Loucy (cell line): Measurements from ENCODE around the gene TNIP1.

Source experiments
- H2AFZ ChIP-seq: fragments of 200-600 bp; sonication (generic); 2 replicates; pipeline ENCODE4 v1.6.0; 2016; ENCODE audit warnings: antibody characterized with exemption, mild to moderate bottlenecking, low read length, moderate library complexity
- H3F3A ChIP-seq: fragments of 200-600 bp; 2 replicates; pipeline ENCODE4 v1.6.0; 2016; ENCODE audit warnings: antibody characterized with exemption, low read depth, mild to moderate bottlenecking
- H3K27me3 ChIP-seq: fragments of 200-600 bp; sonication (generic); 2 replicates; pipeline ENCODE4 v1.6.1; 2014; ENCODE audit warnings: low read length, mild to moderate bottlenecking; ENCODE audit not compliant: insufficient read depth, poor library complexity, severe bottlenecking
- H3K36me3 ChIP-seq: fragments of 200-600 bp; sonication (generic); 2 replicates; pipeline ENCODE4 v1.6.1; 2016; ENCODE audit warnings: low read length; ENCODE audit not compliant: insufficient read depth
- H3K4me1 ChIP-seq: fragments of 200-600 bp; sonication (generic); 2 replicates; pipeline ENCODE4 v1.5.1; 2014; ENCODE audit warnings: low read length, mild to moderate bottlenecking; ENCODE audit not compliant: insufficient read depth, poor library complexity, severe bottlenecking
- H3K4me2 ChIP-seq: fragments of 200-600 bp; sonication (generic); 2 replicates; pipeline ENCODE4 v1.6.0; 2014; ENCODE audit warnings: antibody characterized with exemption, low read length, low read depth, mild to moderate bottlenecking; ENCODE audit not compliant: poor library complexity, severe bottlenecking
- H3K4me3 ChIP-seq: fragments of 200-600 bp; sonication (generic); 2 replicates; pipeline ENCODE4 v1.5.1; 2014; ENCODE audit warnings: low read length, mild to moderate bottlenecking, mixed read lengths; ENCODE audit not compliant: poor library complexity, severe bottlenecking
- H3K79me2 ChIP-seq: fragments of 200-600 bp; sonication (generic); 2 replicates; pipeline ENCODE4 v1.6.1; 2014; ENCODE audit warnings: low read length; ENCODE audit not compliant: insufficient read depth
- H3K9ac ChIP-seq: fragments of 200-600 bp; sonication (generic); 2 replicates; pipeline ENCODE4 v1.6.0; 2014; ENCODE audit warnings: mild to moderate bottlenecking, low read depth, low read length, moderate library complexity; ENCODE audit not compliant: poor library complexity, severe bottlenecking
- H3K9me2 ChIP-seq: fragments of 200-600 bp; sonication (generic); replicated peaks from 2 replicates; pipeline ENCODE4 v1.6.1; 2016; ENCODE audit warnings: low read depth, low read length, mixed read lengths
- H3K9me3 ChIP-seq: fragments of 200-600 bp; sonication (generic); 2 replicates; pipeline ENCODE4 v1.6.1; 2014; ENCODE audit warnings: mild to moderate bottlenecking, antibody characterized with exemption, low read length, low read depth; ENCODE audit not compliant: insufficient read depth
- H4K20me1 ChIP-seq: fragments of 200-600 bp; sonication (generic); 2 replicates; pipeline ENCODE4 v1.6.0; 2014; ENCODE audit warnings: antibody characterized with exemption, low read length, mild to moderate bottlenecking; ENCODE audit not compliant: insufficient read depth, poor library complexity, severe bottlenecking
- EZH2phosphoT487 ChIP-seq: fragments of 200-600 bp; IDR thresholded peaks from 2 replicates; pipeline ENCODE4 v1.6.1; 2018; ENCODE audit warnings: antibody characterized with exemption, mild to moderate bottlenecking, moderate library complexity, borderline replicate concordance
- TF ChIP-seq, protein P1 (sequence below): fragments of 200-600 bp; sonication (generic); conservative IDR thresholded peaks from 2 replicates; pipeline ENCODE4 v1.5.1; 2014; ENCODE audit warnings: mild to moderate bottlenecking, antibody characterized with exemption, low read length

Gene TNIP1

DNA sequence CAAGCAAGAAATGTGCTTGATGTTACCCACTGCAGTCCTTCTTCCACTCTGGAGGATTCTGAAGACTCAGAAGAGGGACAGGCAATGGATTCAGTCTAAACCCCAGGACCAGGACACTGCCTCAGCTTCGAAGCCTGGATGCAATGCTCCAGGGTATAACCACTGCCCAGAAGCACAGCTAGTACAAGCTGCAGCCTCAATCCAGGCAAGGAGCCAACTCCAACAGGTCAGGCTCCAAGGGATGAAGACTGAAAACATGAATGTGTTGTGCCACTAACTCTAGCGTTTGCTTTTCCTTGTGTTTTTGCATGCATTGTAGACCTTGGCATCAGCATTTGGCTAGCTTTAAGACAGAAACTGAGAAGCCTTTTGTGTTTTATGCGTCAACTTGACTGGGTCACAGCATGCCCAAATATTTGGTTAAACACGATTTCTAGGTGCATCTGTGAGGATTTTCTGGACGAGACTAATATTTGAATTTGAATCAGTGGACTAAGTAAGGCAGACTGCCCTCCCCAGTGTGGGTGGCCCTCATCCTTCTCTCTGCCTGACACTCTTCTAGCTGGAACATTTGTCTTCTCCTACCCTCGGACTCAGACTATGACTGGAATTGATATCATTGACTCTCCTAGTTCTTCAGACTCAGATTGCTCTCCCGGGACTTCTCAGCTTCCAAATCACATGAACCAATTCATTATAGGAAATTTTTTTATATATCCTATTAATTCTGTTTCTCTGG is 81.0 kb downstream of the TNIP1 start:
- no peak overlapping the region for H3K4me2 ChIP-seq
- H3K4me1 ChIP-seq: no peaks in the 10 kb centered on the region
- H3F3A ChIP-seq: no peaks in the 10 kb centered on the region
- no peaks in the 10 kb centered on the region for H3K79me2 ChIP-seq
- TF ChIP-seq, protein P1, sequence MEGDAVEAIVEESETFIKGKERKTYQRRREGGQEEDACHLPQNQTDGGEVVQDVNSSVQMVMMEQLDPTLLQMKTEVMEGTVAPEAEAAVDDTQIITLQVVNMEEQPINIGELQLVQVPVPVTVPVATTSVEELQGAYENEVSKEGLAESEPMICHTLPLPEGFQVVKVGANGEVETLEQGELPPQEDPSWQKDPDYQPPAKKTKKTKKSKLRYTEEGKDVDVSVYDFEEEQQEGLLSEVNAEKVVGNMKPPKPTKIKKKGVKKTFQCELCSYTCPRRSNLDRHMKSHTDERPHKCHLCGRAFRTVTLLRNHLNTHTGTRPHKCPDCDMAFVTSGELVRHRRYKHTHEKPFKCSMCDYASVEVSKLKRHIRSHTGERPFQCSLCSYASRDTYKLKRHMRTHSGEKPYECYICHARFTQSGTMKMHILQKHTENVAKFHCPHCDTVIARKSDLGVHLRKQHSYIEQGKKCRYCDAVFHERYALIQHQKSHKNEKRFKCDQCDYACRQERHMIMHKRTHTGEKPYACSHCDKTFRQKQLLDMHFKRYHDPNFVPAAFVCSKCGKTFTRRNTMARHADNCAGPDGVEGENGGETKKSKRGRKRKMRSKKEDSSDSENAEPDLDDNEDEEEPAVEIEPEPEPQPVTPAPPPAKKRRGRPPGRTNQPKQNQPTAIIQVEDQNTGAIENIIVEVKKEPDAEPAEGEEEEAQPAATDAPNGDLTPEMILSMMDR: no peak
- no peak for TF ChIP-seq EZH2phosphoT487
- no peak overlapping the region for H3K9ac ChIP-seq
- H3K9me2 ChIP-seq: no peaks in the 10 kb centered on the region
- no peaks in the 10 kb centered on the region for H3K36me3 ChIP-seq
- H3K4me3 ChIP-seq: no peak overlapping the region
- H3K27me3 ChIP-seq: peaks cover 7% of the 10 kb centered on the region
- H4K20me1 ChIP-seq: no peaks in the 10 kb centered on the region
- H2AFZ ChIP-seq: no peak overlapping the region
- H3K9me3 ChIP-seq: no peaks in the 10 kb centered on the region

DNA sequence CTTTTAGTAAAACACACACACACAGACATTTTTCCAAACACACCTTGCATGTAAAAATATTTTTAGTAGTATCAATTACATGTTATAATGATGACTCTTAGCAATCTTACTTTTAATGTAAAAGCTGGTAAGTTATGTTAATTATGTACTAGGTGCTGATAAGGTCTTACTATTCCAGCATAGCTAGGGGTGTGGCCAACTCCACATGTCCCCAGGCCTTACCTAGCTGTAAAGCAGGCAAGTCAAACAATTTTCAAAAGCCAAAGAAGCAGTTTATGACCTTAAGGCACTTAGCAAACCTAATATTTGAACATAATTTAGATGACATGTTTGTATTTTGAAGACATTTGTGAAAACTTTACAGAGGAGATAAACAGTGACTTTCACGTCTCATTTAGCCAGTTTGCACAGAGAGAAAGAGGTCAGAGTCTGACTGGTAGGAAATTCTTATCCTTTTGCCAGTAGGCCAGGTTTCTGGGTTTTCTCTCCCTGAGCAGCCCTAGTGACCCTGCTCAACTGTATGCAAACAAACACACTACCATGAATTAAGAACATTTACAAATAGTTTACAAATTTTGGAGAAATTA is 86.9 kb downstream of the TNIP1 start:
- no peaks in the 10 kb centered on the region for H3K9me2 ChIP-seq
- no peaks in the 10 kb centered on the region for H3K79me2 ChIP-seq
- no peaks in the 10 kb centered on the region for H4K20me1 ChIP-seq
- H3K9ac ChIP-seq: no peak overlapping the region
- TF ChIP-seq EZH2phosphoT487: no peak
- TF ChIP-seq, protein P1: no peak
- H3K36me3 ChIP-seq: no peaks in the 10 kb centered on the region
- H3K4me1 ChIP-seq: no peaks in the 10 kb centered on the region
- no peaks in the 10 kb centered on the region for H3K9me3 ChIP-seq
- no peaks in the 10 kb centered on the region for H3K27me3 ChIP-seq
- no peak overlapping the region for H3K4me2 ChIP-seq
- no peak overlapping the region for H2AFZ ChIP-seq
- no peaks in the 10 kb centered on the region for H3F3A ChIP-seq
- no peak overlapping the region for H3K4me3 ChIP-seq

DNA sequence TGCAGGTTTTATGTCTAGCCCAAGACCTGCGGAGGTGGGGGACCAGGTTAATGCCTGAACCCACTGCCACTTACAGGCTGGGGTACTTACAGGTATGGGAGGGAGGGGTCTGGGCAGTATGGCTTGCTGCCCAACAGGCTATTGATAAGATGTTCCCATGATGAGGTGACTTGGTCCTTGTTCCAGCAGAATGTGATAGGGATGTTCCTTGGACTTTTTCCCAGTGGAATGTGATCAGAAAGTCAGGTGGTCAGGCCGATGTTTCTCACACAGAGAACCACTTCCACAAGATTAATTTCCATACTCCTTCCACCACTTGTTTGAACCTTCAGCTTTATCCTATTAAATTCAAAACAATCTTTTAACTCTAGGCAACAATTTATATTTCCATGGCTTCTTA is 87.4 kb downstream of the TNIP1 start:
- Histone ChIP-seq H3K79me2 (no peaks in the 10 kb centered on the region), H3K9ac (no peak overlapping the region), H3K4me1 (no peaks in the 10 kb centered on the region), H4K20me1 (no peaks in the 10 kb centered on the region), H2AFZ (no peak overlapping the region), H3K9me2 (no peaks in the 10 kb centered on the region), H3K9me3 (no peaks in the 10 kb centered on the region), H3K4me2 (no peak overlapping the region), H3K36me3 (no peaks in the 10 kb centered on the region), H3F3A (no peaks in the 10 kb centered on the region), H3K4me3 (no peak overlapping the region), H3K27me3 (no peaks in the 10 kb centered on the region)
- no peak for TF ChIP-seq EZH2phosphoT487
- TF ChIP-seq, protein P1: no peak
